Endodermal cell (in vitro differentiated cells): ENCODE results near the gene LIG1. TPM values are rescaled to one million over a fixed set of nuclear protein-coding genes. Genes with fewer than 3 reads are reported as not detected.
A peak's percentile ranks its signal among the peaks of the same experiment; 100 is the strongest.

Experiments used
- DNase-seq: peaks from one replicate; pipeline ENCODE4 v3.0.0-alpha.2; 2017
- H3K27ac ChIP-seq: 2 replicates; pipeline ENCODE4 v1.5.1; 2013; ENCODE audit warnings: mild to moderate bottlenecking, low read depth, low read length, moderate library complexity
- H3K27me3 ChIP-seq: 2 replicates; pipeline ENCODE4 v1.6.1; 2013; ENCODE audit warnings: mild to moderate bottlenecking, low read length, moderate library complexity; ENCODE audit not compliant: insufficient read depth, control insufficient read depth, poor library complexity, severe bottlenecking
- H3K36me3 ChIP-seq: 2 replicates; pipeline ENCODE4 v1.7.0; 2013; ENCODE audit warnings: mild to moderate bottlenecking, low read length, moderate library complexity; ENCODE audit not compliant: control insufficient read depth, insufficient read depth
- H3K4me1 ChIP-seq: one replicate; pipeline ENCODE4 v1.7.0; 2013; ENCODE audit warnings: low read length; ENCODE audit not compliant: control insufficient read depth, insufficient read depth
- H3K4me3 ChIP-seq: 2 replicates; pipeline ENCODE4 v1.5.1; 2013; ENCODE audit warnings: mild to moderate bottlenecking, low read length, moderate library complexity
- H3K9ac ChIP-seq: 2 replicates; pipeline ENCODE4 v1.6.1; 2013; ENCODE audit warnings: mild to moderate bottlenecking, low read length, moderate library complexity; ENCODE audit not compliant: poor library complexity, severe bottlenecking; ENCODE audit errors: extremely low read depth
- H3K9me3 ChIP-seq: 2 replicates; pipeline ENCODE4 v1.6.1; 2013; ENCODE audit warnings: mild to moderate bottlenecking, low read length, moderate library complexity; ENCODE audit not compliant: control insufficient read depth
- H3K27ac Mint-ChIP-seq: 2 replicates; pipeline ENCODE4 v1.8.0; 2020; ENCODE audit warnings: mixed read lengths
- H3K27me3 Mint-ChIP-seq: 2 replicates; pipeline ENCODE4 v1.8.0; 2021; ENCODE audit warnings: mild to moderate bottlenecking, mixed read lengths; ENCODE audit not compliant: insufficient read depth
- H3K36me3 Mint-ChIP-seq: 2 replicates; pipeline ENCODE4 v1.8.0; 2020; ENCODE audit warnings: low read depth, mixed read lengths
- H3K4me1 Mint-ChIP-seq: 2 replicates; pipeline ENCODE4 v1.8.0; 2020; ENCODE audit warnings: mixed read lengths
- H3K4me3 Mint-ChIP-seq: 2 replicates; pipeline ENCODE4 v1.8.0; 2020; ENCODE audit warnings: mild to moderate bottlenecking, moderate library complexity, mixed read lengths
- H3K9me3 Mint-ChIP-seq: 2 replicates; pipeline ENCODE4 v1.8.0; 2020; ENCODE audit warnings: mild to moderate bottlenecking, mixed read lengths
- CTCF ChIP-seq: fragments of 200-600 bp; sonication (generic); conservative IDR thresholded peaks from 2 replicates; pipeline ENCODE4 v1.5.0; 2021; ENCODE audit warnings: antibody characterized with exemption, mild to moderate bottlenecking
- WGBS, 2 experiments: methylation state at CpG; one replicate each; pipeline versions ENCODE4 v1.1.5 to v1.1.7; 2013; ENCODE audit warnings: missing lambda C conversion rate in 2 of 2, mixed read lengths in 1 of 2; ENCODE audit not compliant: insufficient coverage in 1 of 2, insufficient read length in 1 of 2; 5-methylcytosine and 5-hydroxymethylcytosine counted together
- total RNA-seq, 2 donors: library from RNA; stranded (reverse); fragmentation: NEBNext Ultra II Directional in 1 of 2; extraction: Animal tissue kit (Norgen Biotek cat#: 25700) in 1 of 2; gene quantifications; 2 replicates in 1 of 2; 3 replicates in 1 of 2; pipeline ENCODE4 v1.2.1, GENCODE V29; 2021

LIG1 gene
- total RNA-seq, 2 donors from 2014 or later, result 91.6 to 117 TPM

GRCh38 chr19:48149430-48149829 lies 20.7 kb downstream of the LIG1 start:
- Mint-ChIP-seq H3K4me1 (no peaks in the 10 kb centered on the region), H3K27ac (no peak overlapping the region), H3K27me3 (no peaks in the 10 kb centered on the region), H3K4me3 (no peak overlapping the region), H3K36me3 (peaks cover 55% of the 10 kb centered on the region), H3K9me3 (no peaks in the 10 kb centered on the region)
- Histone ChIP-seq H3K4me1 (no peaks in the 10 kb centered on the region), H3K27ac (no peak overlapping the region), H3K4me3 (no peak overlapping the region), H3K27me3 (no peaks in the 10 kb centered on the region), H3K9me3 (no peaks in the 10 kb centered on the region), H3K36me3 (peaks cover 49% of the 10 kb centered on the region), H3K9ac (no peak overlapping the region)
- no peak for DNase-seq
- 93% methylated on average over 3 to 6 of the region's 6 CpGs for WGBS, 2 experiments
- no peak for TF ChIP-seq CTCF

- TF ChIP-seq CTCF, result no peak
- H3K27me3 ChIP-seq, result no peaks in the 10 kb centered on the region
- Mint-ChIP-seq H3K4me1 (no peaks in the 10 kb centered on the region), H3K27ac (no peak overlapping the region), H3K27me3 (no peaks in the 10 kb centered on the region), H3K36me3 (peaks cover 63% of the 10 kb centered on the region), H3K9me3 (no peaks in the 10 kb centered on the region), H3K4me3 (no peak overlapping the region)
- H3K9ac ChIP-seq, result no peak overlapping the region
- no peaks in the 10 kb centered on the region for H3K4me1 ChIP-seq
- WGBS, 2 experiments, result 96 to 98% methylated on average over 6 to 9 of the region's 9 CpGs
- H3K9me3 ChIP-seq, result no peaks in the 10 kb centered on the region
- H3K4me3 ChIP-seq, result no peak overlapping the region
- peaks cover 49% of the 10 kb centered on the region for H3K36me3 ChIP-seq
- H3K27ac ChIP-seq, result no peak overlapping the region
- DNase-seq, result no peak
These were observed 21.6 kb downstream of the LIG1 start for GRCh38 chr19:48148576-48148975.

GRCh38 chr19:48147597-48148175 lies 22.5 kb downstream of the LIG1 start:
- Mint-ChIP-seq H3K27me3 (no peaks in the 10 kb centered on the region), H3K4me1 (no peaks in the 10 kb centered on the region), H3K4me3 (no peak overlapping the region), H3K36me3 (peaks cover 71% of the 10 kb centered on the region), H3K9me3 (no peaks in the 10 kb centered on the region), H3K27ac (no peak overlapping the region)
- H3K27ac ChIP-seq, result no peak overlapping the region
- no peaks in the 10 kb centered on the region for H3K9me3 ChIP-seq
- no peak overlapping the region for H3K9ac ChIP-seq
- peaks cover 53% of the 10 kb centered on the region for H3K36me3 ChIP-seq
- DNase-seq, result peak; percentile 24
- H3K27me3 ChIP-seq, result no peaks in the 10 kb centered on the region
- no peaks in the 10 kb centered on the region for H3K4me1 ChIP-seq
- H3K4me3 ChIP-seq, result no peak overlapping the region
- TF ChIP-seq CTCF, result no peak
- 90 to 96% methylated on average over 2 to 4 of the region's 4 CpGs for WGBS, 2 experiments
